Measurements from ENCODE around the gene HPRT1.

HPRT1 gene

GRCh38 chrX:134480061-134480460 lies 20.1 kb downstream of the HPRT1 start:
- peaks cover 41% of the 10 kb centered on the region for H3K36me3 ChIP-seq (ENCODE audit: low read depth)
- no peak for TF ChIP-seq CTCF (IDR thresholded peaks at IDR 0.05; ENCODE audit: poor library complexity, severe bottlenecking)
- H3K9me3 ChIP-seq (ENCODE audit: severe bottlenecking) = no peaks in the 10 kb centered on the region
- H3K4me1 ChIP-seq (ENCODE audit: insufficient read depth, poor library complexity, severe bottlenecking) = peaks cover 2% of the 10 kb centered on the region
- H3K4me3 ChIP-seq (ENCODE audit: severe bottlenecking) = no peak overlapping the region
- ATAC-seq (ENCODE audit: low read depth) = no peak
- no peaks in the 10 kb centered on the region for H3K27me3 ChIP-seq (ENCODE audit: insufficient read depth, poor library complexity, severe bottlenecking)
- DNase-seq (ENCODE audit: low spot score) = no peak
- peak overlapping the region; percentile 35 for H3K27ac ChIP-seq (ENCODE audit: poor library complexity, severe bottlenecking)

- Histone ChIP-seq H3K4me3 (ENCODE audit: severe bottlenecking) (no peak overlapping the region), H3K27me3 (ENCODE audit: insufficient read depth, poor library complexity, severe bottlenecking) (no peaks in the 10 kb centered on the region), H3K36me3 (ENCODE audit: low read depth) (peaks cover 29% of the 10 kb centered on the region), H3K27ac (ENCODE audit: poor library complexity, severe bottlenecking) (no peak overlapping the region), H3K9me3 (ENCODE audit: severe bottlenecking) (no peaks in the 10 kb centered on the region), H3K4me1 (ENCODE audit: insufficient read depth, poor library complexity, severe bottlenecking) (peaks cover 2% of the 10 kb centered on the region)
- DNase-seq (ENCODE audit: low spot score) (no peak), ATAC-seq (ENCODE audit: low read depth) (no peak)
- no peak for TF ChIP-seq CTCF (IDR thresholded peaks at IDR 0.05; ENCODE audit: poor library complexity, severe bottlenecking)
Observed at GRCh38 chrX:134481339-134481738, 21.4 kb downstream of the HPRT1 start.

- ATAC-seq (ENCODE audit: low read depth) (no peak), DNase-seq (ENCODE audit: low spot score) (no peak)
- H3K27ac ChIP-seq (ENCODE audit: poor library complexity, severe bottlenecking) = no peak overlapping the region
- no peaks in the 10 kb centered on the region for H3K27me3 ChIP-seq (ENCODE audit: insufficient read depth, poor library complexity, severe bottlenecking)
- peaks cover 33% of the 10 kb centered on the region for H3K36me3 ChIP-seq (ENCODE audit: low read depth)
- peaks cover 2% of the 10 kb centered on the region for H3K4me1 ChIP-seq (ENCODE audit: insufficient read depth, poor library complexity, severe bottlenecking)
- no peak for TF ChIP-seq CTCF (IDR thresholded peaks at IDR 0.05; ENCODE audit: poor library complexity, severe bottlenecking)
- no peaks in the 10 kb centered on the region for H3K9me3 ChIP-seq (ENCODE audit: severe bottlenecking)
- no peak overlapping the region for H3K4me3 ChIP-seq (ENCODE audit: severe bottlenecking)
Observed at GRCh38 chrX:134482371-134482770, 22.4 kb downstream of the HPRT1 start.

GRCh38 chrX:134484039-134484438 lies 24.1 kb downstream of the HPRT1 start:
- Histone ChIP-seq H3K4me1 (ENCODE audit: insufficient read depth, poor library complexity, severe bottlenecking) (peaks cover 2% of the 10 kb centered on the region), H3K27me3 (ENCODE audit: insufficient read depth, poor library complexity, severe bottlenecking) (no peaks in the 10 kb centered on the region), H3K4me3 (ENCODE audit: severe bottlenecking) (no peak overlapping the region), H3K9me3 (ENCODE audit: severe bottlenecking) (no peaks in the 10 kb centered on the region), H3K27ac (ENCODE audit: poor library complexity, severe bottlenecking) (no peak overlapping the region), H3K36me3 (ENCODE audit: low read depth) (peaks cover 39% of the 10 kb centered on the region)
- peak; percentile 46 for TF ChIP-seq CTCF (IDR thresholded peaks at IDR 0.05; ENCODE audit: poor library complexity, severe bottlenecking)
- ATAC-seq (ENCODE audit: low read depth) (no peak), DNase-seq (ENCODE audit: low spot score) (no peak)

GRCh38 chrX:134501941-134502340 lies 42.0 kb downstream of the HPRT1 start:
- ATAC-seq (ENCODE audit: low read depth) = no peak
- DNase-seq (ENCODE audit: low spot score) = no peak

More at GRCh38 chrX:134501941-134502340, 42.0 kb downstream of the HPRT1 start:
- H3K27me3 ChIP-seq (ENCODE audit: insufficient read depth, poor library complexity, severe bottlenecking) = no peaks in the 10 kb centered on the region
- no peak overlapping the region for H3K27ac ChIP-seq (ENCODE audit: poor library complexity, severe bottlenecking)
- no peak overlapping the region for H3K4me3 ChIP-seq (ENCODE audit: severe bottlenecking)
- H3K4me1 ChIP-seq (ENCODE audit: insufficient read depth, poor library complexity, severe bottlenecking) = no peaks in the 10 kb centered on the region
- H3K9me3 ChIP-seq (ENCODE audit: severe bottlenecking) = no peaks in the 10 kb centered on the region
- H3K36me3 ChIP-seq (ENCODE audit: low read depth) = peaks cover 16% of the 10 kb centered on the region
- no peak for TF ChIP-seq CTCF (IDR thresholded peaks at IDR 0.05; ENCODE audit: poor library complexity, severe bottlenecking)

All from RWPE2 (cell line).